Measurements from ENCODE around the gene MED6.

Gene MED6

GRCh38 chr14:70599345-70599744 lies 1.1 kb downstream of the MED6 start:
- no peak for DNase-seq (ENCODE audit: low spot score)

GRCh38 chr14:70597731-70598130 lies 2.7 kb downstream of the MED6 start:
- no peak for DNase-seq (ENCODE audit: low spot score)

GRCh38 chr14:70595443-70596185 lies 4.8 kb downstream of the MED6 start:
- DNase-seq (ENCODE audit: low spot score), result no peak

- DNase-seq (ENCODE audit: low spot score), result no peak
Observed at GRCh38 chr14:70594461-70594860, 6.0 kb downstream of the MED6 start.

- no peak for DNase-seq (ENCODE audit: low spot score)
Observed at GRCh38 chr14:70585231-70585630, 15.2 kb downstream of the MED6 start.

- DNase-seq (ENCODE audit: low spot score), result no peak
Observed at GRCh38 chr14:70576891-70577290, 23.6 kb downstream of the MED6 start.

- DNase-seq (ENCODE audit: low spot score), result no peak
Observed at GRCh38 chr14:70573050-70573449, 27.4 kb downstream of the MED6 start.

- DNase-seq (ENCODE audit: low spot score), result no peak
Observed at GRCh38 chr14:70571139-70571538, 29.3 kb downstream of the MED6 start.

GRCh38 chr14:70567791-70568190 lies 32.7 kb downstream of the MED6 start:
- DNase-seq (ENCODE audit: low spot score), result peak; percentile 33

- no peak for DNase-seq (ENCODE audit: low spot score)
Observed at GRCh38 chr14:70563869-70564268, 36.6 kb downstream of the MED6 start.

- no peak for DNase-seq (ENCODE audit: low spot score)
Observed at GRCh38 chr14:70563417-70563816, 37.0 kb downstream of the MED6 start.

- no peak for DNase-seq (ENCODE audit: low spot score)
Observed at GRCh38 chr14:70558356-70558755, 42.1 kb downstream of the MED6 start.

- no peak for DNase-seq (ENCODE audit: low spot score)
Observed at GRCh38 chr14:70555890-70556289, 44.6 kb downstream of the MED6 start.

GRCh38 chr14:70538087-70538486 lies 62.4 kb downstream of the MED6 start:
- DNase-seq (ENCODE audit: low spot score), result no peak

GRCh38 chr14:70536830-70537229 lies 63.6 kb downstream of the MED6 start:
- DNase-seq (ENCODE audit: low spot score), result no peak

GRCh38 chr14:70534904-70535303 lies 65.6 kb downstream of the MED6 start, which contains the start of gene ADAM20:
TSS of gene ADAM20 (minus strand) at chr14:70535004. CDS start at chr14:70524757, 10,247 bp downstream.
- no peak for DNase-seq (ENCODE audit: low spot score)
